DND-41 (cell line): ENCODE measurements around the gene TGDS.

Source experiments
- EZH2 ChIP-seq: IDR thresholded peaks from 3 replicates; pipeline ENCODE4 v1.6.1; 2012; ENCODE audit warnings: borderline replicate concordance, low read depth, mild to moderate bottlenecking, moderate library complexity, low read length, inconsistent platforms; ENCODE audit not compliant: severe bottlenecking
- TF ChIP-seq, protein P1 (sequence below): IDR thresholded peaks from 2 replicates; pipeline ENCODE4 v1.5.1; 2012; ENCODE audit warnings: borderline replicate concordance, low read length, moderate library complexity, mild to moderate bottlenecking; ENCODE audit not compliant: poor library complexity, severe bottlenecking; ENCODE audit errors: extremely low read depth

DNA sequence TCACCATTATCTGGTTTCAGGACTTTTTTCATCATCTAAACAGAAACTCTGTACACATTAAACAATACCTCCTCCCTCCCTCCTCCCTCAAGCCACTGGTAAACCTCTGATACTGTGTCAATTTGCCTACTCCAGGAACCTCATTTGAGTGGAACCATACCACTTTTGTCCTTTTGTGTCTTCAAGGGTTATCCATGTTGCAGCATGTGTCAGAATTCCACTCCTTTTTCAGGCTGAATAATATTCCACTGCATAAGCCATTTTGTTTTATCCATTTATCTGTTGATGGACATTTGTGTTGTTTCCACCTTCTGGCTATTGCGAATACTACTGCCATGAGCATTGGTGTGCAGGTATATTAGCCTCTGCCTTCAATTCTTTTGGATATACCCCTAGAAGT lies 27.5 kb downstream of the TGDS start:
- TF ChIP-seq, protein P1, sequence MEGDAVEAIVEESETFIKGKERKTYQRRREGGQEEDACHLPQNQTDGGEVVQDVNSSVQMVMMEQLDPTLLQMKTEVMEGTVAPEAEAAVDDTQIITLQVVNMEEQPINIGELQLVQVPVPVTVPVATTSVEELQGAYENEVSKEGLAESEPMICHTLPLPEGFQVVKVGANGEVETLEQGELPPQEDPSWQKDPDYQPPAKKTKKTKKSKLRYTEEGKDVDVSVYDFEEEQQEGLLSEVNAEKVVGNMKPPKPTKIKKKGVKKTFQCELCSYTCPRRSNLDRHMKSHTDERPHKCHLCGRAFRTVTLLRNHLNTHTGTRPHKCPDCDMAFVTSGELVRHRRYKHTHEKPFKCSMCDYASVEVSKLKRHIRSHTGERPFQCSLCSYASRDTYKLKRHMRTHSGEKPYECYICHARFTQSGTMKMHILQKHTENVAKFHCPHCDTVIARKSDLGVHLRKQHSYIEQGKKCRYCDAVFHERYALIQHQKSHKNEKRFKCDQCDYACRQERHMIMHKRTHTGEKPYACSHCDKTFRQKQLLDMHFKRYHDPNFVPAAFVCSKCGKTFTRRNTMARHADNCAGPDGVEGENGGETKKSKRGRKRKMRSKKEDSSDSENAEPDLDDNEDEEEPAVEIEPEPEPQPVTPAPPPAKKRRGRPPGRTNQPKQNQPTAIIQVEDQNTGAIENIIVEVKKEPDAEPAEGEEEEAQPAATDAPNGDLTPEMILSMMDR = no peak
- TF ChIP-seq EZH2 = no peak
